Activated CD4-positive, alpha-beta T cell treated with anti-CD3 and anti-CD28 coated beads, Interleukin-2, amount 10 ng/mL, durations not matched to agents 24 days and 14 days (primary cell): ENCODE results near the gene NUP62. TPM values are rescaled to one million over a fixed set of nuclear protein-coding genes. Genes with fewer than 3 reads are reported as not detected.

ENCODE experiments used
- DNase-seq: peaks from one replicate; pipeline ENCODE4 v3.0.0; 2022
- H3K27ac Mint-ChIP-seq: one replicate; pipeline ENCODE4 v1.8.0; 2022; ENCODE audit warnings: mild to moderate bottlenecking, mixed read lengths
- H3K27me3 Mint-ChIP-seq: one replicate; pipeline ENCODE4 v1.8.0; 2022; ENCODE audit warnings: mixed read lengths
- H3K36me3 Mint-ChIP-seq: one replicate; pipeline ENCODE4 v1.8.0; 2022; ENCODE audit warnings: low read depth, mild to moderate bottlenecking, mixed read lengths
- H3K4me1 Mint-ChIP-seq: one replicate; pipeline ENCODE4 v1.8.0; 2021; ENCODE audit warnings: mixed read lengths
- H3K4me3 Mint-ChIP-seq: one replicate; pipeline ENCODE4 v1.8.0; 2022; ENCODE audit warnings: mild to moderate bottlenecking, moderate library complexity, mixed read lengths
- H3K9me3 Mint-ChIP-seq: one replicate; pipeline ENCODE4 v1.8.0; 2021; ENCODE audit warnings: mixed read lengths
- intact Hi-C: fragments of 100-400 bp; cut with micrococcal nuclease; formaldehyde crosslinking; loops from one replicate; pipeline ENCODE4 v1.15.1; 2023
- total RNA-seq: library from RNA; stranded (reverse); gene quantifications from 2 replicates; pipeline ENCODE4 v1.2.3, GENCODE V29; 2022

Gene NUP62
- total RNA-seq, 1 donor from 2014 or later = 217 TPM

- intact Hi-C loops = no loop called here
- H3K4me3 Mint-ChIP-seq = peak overlapping the region; percentile 89
These were observed 35.2 kb downstream of the NUP62 start for GRCh38 chr19:49894011-49894664.

GRCh38 chr19:49892716-49893115 lies 36.6 kb downstream of the NUP62 start:
- DNase-seq = no peak
- H3K27me3 Mint-ChIP-seq = peaks cover under 1% of the 10 kb centered on the region
- peak overlapping the region; percentile 13 for H3K4me3 Mint-ChIP-seq
- peaks cover 49% of the 10 kb centered on the region for H3K4me1 Mint-ChIP-seq
- peak overlapping the region; percentile 17 for H3K27ac Mint-ChIP-seq
- intact Hi-C loops = no loop called here
- peaks cover 28% of the 10 kb centered on the region for H3K36me3 Mint-ChIP-seq
- H3K9me3 Mint-ChIP-seq = no peaks in the 10 kb centered on the region

More at GRCh38 chr19:49894011-49894664, 35.2 kb downstream of the NUP62 start:
- Mint-ChIP-seq H3K9me3 (no peaks in the 10 kb centered on the region), H3K27ac (peak overlapping the region; percentile 84), H3K4me1 (peaks cover 52% of the 10 kb centered on the region), H3K36me3 (peaks cover 24% of the 10 kb centered on the region), H3K27me3 (peaks cover 2% of the 10 kb centered on the region)
- DNase-seq = no peak

DNA sequence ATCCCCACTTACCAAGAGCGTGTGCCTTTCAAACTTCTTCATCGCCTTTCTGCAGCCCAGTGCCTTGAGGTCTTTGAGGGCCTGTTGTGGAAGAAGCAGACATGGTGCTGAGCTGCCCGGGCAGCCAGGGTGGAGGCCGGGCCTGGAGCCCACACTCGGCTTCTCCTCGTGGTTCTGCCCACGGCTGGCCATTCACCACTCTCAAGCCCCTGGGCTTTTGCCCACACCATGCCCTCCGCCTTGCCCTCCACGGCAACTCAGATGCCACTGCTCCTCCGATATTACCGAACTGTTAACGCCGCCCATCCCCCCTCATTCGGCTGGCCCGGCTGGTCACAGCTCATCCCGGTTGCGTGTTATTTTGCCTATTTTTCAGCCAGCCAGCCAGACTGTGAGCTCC lies 37.9 kb downstream of the NUP62 start:
- Mint-ChIP-seq H3K9me3 (no peaks in the 10 kb centered on the region), H3K4me3 (no peak overlapping the region), H3K27me3 (no peaks in the 10 kb centered on the region), H3K36me3 (peaks cover 29% of the 10 kb centered on the region), H3K27ac (peak overlapping the region; percentile 34), H3K4me1 (peaks cover 36% of the 10 kb centered on the region)
- intact Hi-C loops = no loop called here
- no peak for DNase-seq

DNA sequence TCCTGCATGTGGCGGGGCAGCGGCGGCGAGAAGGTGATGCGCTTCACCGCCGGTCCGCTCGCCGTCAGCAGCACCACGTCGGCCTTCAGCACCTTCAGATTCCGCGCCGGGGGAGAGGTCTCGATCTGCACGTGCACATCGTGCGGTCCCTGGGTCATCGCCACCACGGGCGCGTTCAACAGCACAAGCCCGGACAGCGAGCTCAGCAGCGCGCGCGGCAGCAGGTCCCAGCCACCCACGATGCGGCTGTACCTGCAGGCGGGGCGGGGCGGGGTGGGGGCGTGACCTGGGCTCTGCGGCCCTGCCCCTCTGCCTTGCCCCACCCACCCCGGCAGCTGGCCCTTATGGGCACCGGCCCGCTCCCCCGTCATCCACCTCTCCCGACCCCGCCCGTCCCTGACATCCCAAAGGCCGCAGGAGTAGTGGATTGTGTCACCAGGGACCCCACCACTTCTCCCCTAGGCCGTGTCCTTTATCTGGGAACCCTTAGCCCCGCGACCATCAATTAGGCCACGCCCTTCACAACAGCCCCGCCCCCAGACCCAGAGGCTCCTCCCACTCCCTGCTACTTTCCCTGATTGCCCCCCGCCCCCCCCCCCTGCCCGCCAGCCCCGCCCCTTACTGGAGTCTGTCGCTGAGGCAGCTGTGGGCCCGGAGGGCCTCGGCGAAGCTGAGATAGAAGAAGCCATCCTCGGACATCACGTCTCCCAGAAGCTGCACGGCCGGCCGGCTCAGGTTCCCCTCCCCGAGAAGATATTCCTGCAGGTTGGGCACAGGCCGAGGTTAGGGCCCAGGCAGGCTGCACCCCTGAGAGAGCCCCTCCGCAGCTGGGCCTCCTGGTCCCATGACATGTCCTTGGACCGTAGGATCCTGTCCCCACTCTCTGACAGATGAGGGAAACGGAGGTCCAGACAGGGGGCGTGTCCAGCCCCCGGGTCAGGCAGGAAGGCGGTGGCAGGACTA lies 38.7 kb downstream of the NUP62 start:
- intact Hi-C loops = no loop called here
- Mint-ChIP-seq H3K27me3 (no peaks in the 10 kb centered on the region), H3K27ac (peak overlapping the region; percentile 74), H3K36me3 (peaks cover 32% of the 10 kb centered on the region), H3K4me1 (peaks cover 28% of the 10 kb centered on the region), H3K9me3 (no peaks in the 10 kb centered on the region), H3K4me3 (peak overlapping the region; percentile 82)
- peak; percentile 87 for DNase-seq

DNA sequence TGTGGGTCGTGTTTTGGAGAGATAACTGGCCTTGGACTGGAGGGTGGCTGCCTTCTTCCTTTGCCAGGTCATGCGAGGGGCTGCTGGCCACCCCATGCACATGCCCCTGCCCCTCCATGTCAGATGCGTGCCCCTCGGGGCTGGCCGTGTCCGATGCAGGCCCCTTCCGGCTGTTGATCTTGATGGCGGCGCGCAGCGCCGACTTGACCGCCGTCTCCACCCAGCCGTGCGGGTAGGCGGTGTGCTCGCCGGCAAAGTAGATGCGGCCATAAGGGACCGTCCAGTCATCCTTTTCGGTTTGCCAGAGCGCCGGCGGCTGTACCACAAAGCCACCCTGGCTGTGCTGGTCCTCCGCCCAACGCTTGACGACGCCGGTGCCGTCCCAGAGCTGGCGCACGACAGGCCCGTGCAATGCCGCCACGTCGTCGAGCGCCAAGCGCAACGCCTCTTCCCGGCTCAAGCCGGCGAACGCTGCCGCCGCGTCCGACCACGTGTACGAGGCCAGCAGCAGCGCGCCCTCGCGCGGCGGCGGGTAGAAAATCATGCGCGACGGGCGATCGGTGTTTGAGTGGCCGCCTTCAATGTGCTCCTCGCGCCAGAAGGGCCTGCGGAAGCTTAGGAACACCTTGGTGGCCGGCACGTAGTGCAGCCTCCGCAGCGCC lies 39.5 kb downstream of the NUP62 start:
- intact Hi-C loops = no loop called here
- DNase-seq = peak; percentile 93
- H3K27ac Mint-ChIP-seq = peak overlapping the region; percentile 74
- H3K4me3 Mint-ChIP-seq = peak overlapping the region; percentile 82
- no peaks in the 10 kb centered on the region for H3K9me3 Mint-ChIP-seq
- peaks cover 25% of the 10 kb centered on the region for H3K4me1 Mint-ChIP-seq
- H3K36me3 Mint-ChIP-seq = peaks cover 38% of the 10 kb centered on the region
- H3K27me3 Mint-ChIP-seq = no peaks in the 10 kb centered on the region

DNA sequence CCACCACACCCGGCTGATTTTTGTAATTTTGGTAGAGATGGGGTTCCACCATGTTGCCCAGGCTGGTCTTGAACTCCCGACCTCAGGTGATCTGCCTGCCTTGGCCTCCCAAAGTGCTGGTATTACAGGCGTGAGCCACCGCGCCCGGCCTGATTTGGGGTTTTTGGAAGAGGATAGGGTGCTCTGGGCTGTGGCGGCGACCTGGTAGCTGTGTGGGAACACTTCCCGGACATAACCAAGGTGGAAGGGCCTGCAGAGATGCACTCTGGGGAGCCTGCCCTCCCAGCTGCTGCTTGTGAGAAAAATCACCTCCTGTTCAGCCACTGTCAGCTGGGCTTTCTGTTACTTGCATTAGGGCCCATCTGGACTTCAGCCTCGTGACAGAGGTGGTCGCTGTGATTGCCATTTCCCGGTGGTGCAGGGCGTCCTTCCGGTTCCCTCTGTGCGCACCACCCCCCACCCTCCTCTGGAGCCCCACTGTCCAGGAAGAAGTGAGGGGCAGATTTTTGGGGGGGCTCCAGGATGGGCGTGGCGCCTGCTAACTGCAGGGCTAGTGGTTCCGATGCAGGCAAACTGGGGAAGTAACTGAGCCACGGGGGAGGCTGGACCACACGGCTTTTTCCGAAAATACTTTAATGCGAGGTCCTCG lies 40.1 kb downstream of the NUP62 start:
- Mint-ChIP-seq H3K9me3 (no peaks in the 10 kb centered on the region), H3K27me3 (no peaks in the 10 kb centered on the region), H3K27ac (peak overlapping the region; percentile 37), H3K4me1 (peaks cover 21% of the 10 kb centered on the region), H3K36me3 (peaks cover 44% of the 10 kb centered on the region), H3K4me3 (peak overlapping the region; percentile 23)
- DNase-seq = no peak
- intact Hi-C loops = no loop called here

GRCh38 chr19:49888510-49888824 lies 40.8 kb downstream of the NUP62 start:
- H3K27ac Mint-ChIP-seq = no peak overlapping the region
- no peaks in the 10 kb centered on the region for H3K9me3 Mint-ChIP-seq
- intact Hi-C loops = no loop called here
- no peaks in the 10 kb centered on the region for H3K27me3 Mint-ChIP-seq
- peak overlapping the region; percentile 21 for H3K4me3 Mint-ChIP-seq
- no peak for DNase-seq
- peaks cover 21% of the 10 kb centered on the region for H3K4me1 Mint-ChIP-seq
- peaks cover 47% of the 10 kb centered on the region for H3K36me3 Mint-ChIP-seq

DNA sequence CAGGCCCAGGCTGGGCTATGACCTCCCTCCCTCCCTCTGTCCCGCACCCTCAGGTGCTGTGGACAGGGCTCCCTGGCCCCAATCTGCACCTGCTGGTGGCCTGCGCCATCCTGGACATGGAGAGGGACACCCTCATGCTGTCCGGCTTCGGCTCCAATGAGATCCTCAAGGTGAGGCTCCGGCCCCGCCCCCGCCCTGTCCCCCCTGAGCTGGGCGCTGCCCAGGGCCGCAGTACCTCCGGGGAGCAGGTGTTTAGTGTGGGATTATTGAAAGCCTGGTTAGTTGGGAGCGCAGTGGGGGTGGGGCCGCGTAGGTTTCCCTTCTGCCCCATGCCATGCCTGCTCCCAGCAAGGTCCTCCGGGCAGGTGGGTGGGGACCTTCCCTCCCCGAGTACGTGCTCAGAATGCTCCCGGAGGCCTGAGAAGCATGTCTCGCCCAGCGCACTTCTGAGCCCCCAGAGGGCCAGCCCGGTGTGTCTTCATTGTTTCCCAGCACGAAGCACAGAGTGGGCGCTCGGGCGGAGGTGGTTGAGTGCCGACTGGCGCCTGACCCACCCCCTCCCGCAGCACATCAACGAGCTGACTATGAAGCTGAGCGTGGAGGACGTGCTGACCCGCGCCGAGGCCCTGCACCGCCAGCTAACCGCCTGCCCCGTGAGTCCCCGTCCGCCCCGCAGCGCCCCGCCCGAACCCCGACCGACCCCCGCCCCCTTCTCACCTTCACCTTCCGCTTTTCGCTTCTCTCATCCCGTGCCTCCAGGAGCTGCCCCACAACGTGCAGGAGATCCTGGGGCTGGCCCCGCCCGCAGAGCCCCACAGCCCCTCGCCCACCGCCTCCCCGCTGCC lies 41.4 kb downstream of the NUP62 start:
- H3K27ac Mint-ChIP-seq = no peak overlapping the region
- H3K27me3 Mint-ChIP-seq = no peaks in the 10 kb centered on the region
- peaks cover 17% of the 10 kb centered on the region for H3K4me1 Mint-ChIP-seq
- intact Hi-C loops = no loop called here
- H3K36me3 Mint-ChIP-seq = peaks cover 49% of the 10 kb centered on the region
- H3K4me3 Mint-ChIP-seq = no peak overlapping the region
- H3K9me3 Mint-ChIP-seq = no peaks in the 10 kb centered on the region
- DNase-seq = no peak

GRCh38 chr19:49887037-49887664 lies 42.2 kb downstream of the NUP62 start:
- Mint-ChIP-seq H3K9me3 (no peaks in the 10 kb centered on the region), H3K27me3 (no peaks in the 10 kb centered on the region), H3K36me3 (peaks cover 48% of the 10 kb centered on the region)

DNA sequence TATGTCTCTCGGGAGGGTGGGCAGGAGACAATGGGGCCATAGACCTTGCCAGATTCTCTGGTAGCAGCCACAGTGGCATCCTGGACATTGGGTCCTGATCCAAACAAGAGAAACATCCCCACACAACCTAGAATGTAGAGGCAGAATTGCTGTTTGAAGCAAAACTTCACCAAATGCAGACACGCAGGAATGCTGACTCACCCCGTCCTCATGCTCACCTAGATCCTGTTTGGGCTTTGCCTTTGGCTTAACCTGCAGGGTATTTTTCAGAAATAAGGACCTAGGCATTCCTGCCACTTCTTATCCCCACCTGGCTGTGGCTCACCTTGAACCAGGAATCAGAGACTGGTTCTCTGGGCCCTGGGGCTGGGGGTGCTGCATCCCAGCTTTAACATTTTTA lies 44.5 kb downstream of the NUP62 start:
- DNase-seq = no peak

More at GRCh38 chr19:49887037-49887664, 42.2 kb downstream of the NUP62 start:
- Mint-ChIP-seq H3K27ac (no peak overlapping the region), H3K4me1 (peaks cover 11% of the 10 kb centered on the region), H3K4me3 (no peak overlapping the region)
- no peak for DNase-seq
- intact Hi-C loops = no loop called here

DNA sequence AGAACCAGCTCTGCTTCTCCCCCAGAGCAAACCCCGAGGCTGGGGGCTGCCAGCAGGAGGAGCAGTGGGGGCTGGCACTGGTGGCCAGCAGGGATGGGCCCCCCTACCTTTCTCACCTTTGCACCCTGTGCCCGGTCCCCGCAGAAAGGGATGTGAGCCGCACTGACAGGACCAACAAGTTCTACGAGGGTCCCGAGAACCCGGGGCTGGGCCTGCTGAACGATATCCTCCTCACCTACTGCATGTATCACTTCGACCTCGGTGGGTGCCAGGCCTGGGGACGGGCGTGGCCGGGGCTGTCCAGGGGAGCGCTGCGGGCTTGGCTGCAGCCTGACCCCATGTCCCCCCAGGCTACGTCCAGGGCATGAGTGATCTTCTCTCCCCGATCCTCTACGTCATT lies 45.2 kb downstream of the NUP62 start:
- H3K27ac Mint-ChIP-seq = no peak overlapping the region
- no peaks in the 10 kb centered on the region for H3K9me3 Mint-ChIP-seq
- H3K36me3 Mint-ChIP-seq = peaks cover 56% of the 10 kb centered on the region
- H3K27me3 Mint-ChIP-seq = no peaks in the 10 kb centered on the region
- intact Hi-C loops = no loop called here
- no peak overlapping the region for H3K4me3 Mint-ChIP-seq
- no peak for DNase-seq
- peaks cover 1% of the 10 kb centered on the region for H3K4me1 Mint-ChIP-seq

More for the DNA sequence above, 44.5 kb downstream of the NUP62 start:
- Mint-ChIP-seq H3K36me3 (peaks cover 59% of the 10 kb centered on the region), H3K9me3 (no peaks in the 10 kb centered on the region), H3K27me3 (no peaks in the 10 kb centered on the region), H3K27ac (no peak overlapping the region), H3K4me1 (peaks cover 2% of the 10 kb centered on the region), H3K4me3 (no peak overlapping the region)
- intact Hi-C loops = no loop called here

DNA sequence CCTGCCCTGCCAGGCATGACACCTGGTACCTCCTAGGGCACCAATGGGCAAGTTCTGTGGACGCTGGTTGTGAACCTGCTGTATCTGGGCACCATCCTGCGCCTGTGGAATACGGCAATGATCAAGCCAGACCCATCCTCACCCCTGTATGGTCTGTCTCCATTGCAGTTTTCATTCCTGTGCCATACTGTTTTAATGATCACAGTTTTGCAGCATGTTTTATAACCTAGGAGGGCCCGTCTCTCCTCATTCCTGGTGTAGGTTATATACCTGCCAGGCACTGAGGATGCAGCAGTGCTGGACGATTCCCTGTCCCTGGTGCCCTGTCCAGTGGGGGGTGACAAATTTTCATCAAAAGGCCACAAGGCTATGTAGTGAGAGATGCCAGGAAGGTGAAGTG lies 46.2 kb downstream of the NUP62 start:
- Mint-ChIP-seq H3K9me3 (no peaks in the 10 kb centered on the region), H3K27me3 (no peaks in the 10 kb centered on the region), H3K4me3 (no peak overlapping the region), H3K27ac (peak overlapping the region; percentile 56), H3K36me3 (peaks cover 54% of the 10 kb centered on the region), H3K4me1 (peaks cover 10% of the 10 kb centered on the region)
- DNase-seq = no peak
- intact Hi-C loops = no loop called here
